Gastrocnemius medialis (tissue), 4 donors: Measurements from ENCODE around the gene GOSR2.

Experiments
- CTCF ChIP-seq, 5 experiments: fragments of 450-650 bp in 3 of 5; fragments of 200-600 bp in 2 of 5; sonication (generic) in 2 of 5; IDR thresholded peaks in 4 of 5; conservative IDR thresholded peaks in 1 of 5; 1 replicate in 4 of 5; 2 replicates in 1 of 5; pipeline ENCODE4 v1.5.1; 2016 to 2019; ENCODE audit warnings: antibody characterized with exemption in 5 of 5, mild to moderate bottlenecking in 3 of 5, moderate library complexity in 3 of 5
- POLR2A ChIP-seq, 2 donors: fragments of 450-650 bp; IDR thresholded peaks; one replicate each; pipeline ENCODE4 v1.6.1; 2017; ENCODE audit warnings: antibody characterized with exemption in 2 of 2, mild to moderate bottlenecking in 2 of 2, moderate library complexity in 2 of 2

GRCh38 chr17:46948544-46948943 is 25.6 kb downstream of the GOSR2 start:
- TF ChIP-seq CTCF (IDR thresholded peaks at IDR 0.05 in 4 of 5, conservative IDR thresholded peaks at IDR 0.05 in 1 of 5) (no peak), POLR2A (IDR thresholded peaks at IDR 0.05) (no peak)
